Measurements from ENCODE around the gene FGD1.

FGD1 gene

GRCh38 chrX:54473993-54474859 lies 21.8 kb downstream of the FGD1 start:
- Histone ChIP-seq H3K4me3 (ENCODE audit: low read depth in 1 of 2, low read length in 2 of 2) (no peak overlapping the region), H3K36me3 (ENCODE audit: control insufficient read depth in 1 of 2, insufficient read depth in 2 of 2, low read length in 2 of 2) (no peaks in the 10 kb centered on the region), H3K27ac (ENCODE audit: low read depth, low read length) (no peak overlapping the region), H3K4me1 (ENCODE audit: control insufficient read depth in 1 of 2, insufficient read depth in 2 of 2, low read length in 2 of 2) (no peaks in the 10 kb centered on the region), H3K27me3 (ENCODE audit: control insufficient read depth in 1 of 2, insufficient read depth in 2 of 2, low read length in 2 of 2) (no peaks in the 10 kb centered on the region), H3K9ac (ENCODE audit: low read depth in 1 of 2, low read length in 2 of 2) (no peak overlapping the region), H3K9me3 (ENCODE audit: control insufficient read depth in 1 of 2, low read length in 2 of 2) (no peaks in the 10 kb centered on the region)

DNA sequence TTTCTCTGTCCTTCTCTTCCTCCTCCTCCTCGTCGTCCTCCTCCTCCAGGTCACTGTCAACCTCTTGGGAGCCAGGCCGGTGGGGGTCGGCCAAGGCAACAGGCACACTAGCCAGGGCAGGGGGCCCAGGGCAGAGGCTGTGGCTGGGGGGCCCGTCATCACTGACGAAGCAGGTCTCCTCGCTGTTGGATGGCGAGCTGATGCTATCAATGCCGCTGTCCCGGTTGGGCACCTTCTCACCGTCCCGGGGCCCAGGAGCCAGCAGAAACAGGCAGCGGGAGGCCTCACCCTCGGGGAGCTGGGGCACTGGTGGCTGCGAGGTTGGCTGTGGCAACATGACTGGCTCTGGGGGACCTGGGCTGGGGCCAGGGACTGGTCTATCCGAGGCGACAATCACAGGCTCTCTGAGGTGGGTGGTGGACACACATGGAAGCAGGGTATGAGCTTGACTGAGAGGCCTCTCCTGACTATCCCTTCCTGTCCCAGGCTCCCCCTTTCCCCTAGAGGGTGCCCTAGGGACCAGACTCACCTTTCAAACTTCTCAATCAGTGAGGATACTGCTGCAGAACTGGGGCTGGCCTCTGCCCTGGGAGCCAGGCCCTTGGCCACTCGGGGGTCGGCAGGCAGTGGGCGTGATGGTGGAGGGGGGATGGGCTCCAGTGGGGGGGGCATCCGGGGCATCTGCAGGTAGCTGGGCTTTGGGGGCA lies 25.8 kb downstream of the FGD1 start:
- H3K4me1 ChIP-seq (ENCODE audit: control insufficient read depth in 1 of 2, insufficient read depth in 2 of 2, low read length in 2 of 2): no peaks in the 10 kb centered on the region
- H3K27me3 ChIP-seq (ENCODE audit: control insufficient read depth in 1 of 2, insufficient read depth in 2 of 2, low read length in 2 of 2): no peaks in the 10 kb centered on the region
- H3K4me3 ChIP-seq (ENCODE audit: low read depth in 1 of 2, low read length in 2 of 2): no peak overlapping the region
- no peak overlapping the region for H3K27ac ChIP-seq (ENCODE audit: low read depth, low read length)
- no peak overlapping the region for H3K9ac ChIP-seq (ENCODE audit: low read depth in 1 of 2, low read length in 2 of 2)
- H3K36me3 ChIP-seq (ENCODE audit: control insufficient read depth in 1 of 2, insufficient read depth in 2 of 2, low read length in 2 of 2): no peaks in the 10 kb centered on the region
- no peaks in the 10 kb centered on the region for H3K9me3 ChIP-seq (ENCODE audit: control insufficient read depth in 1 of 2, low read length in 2 of 2)

DNA sequence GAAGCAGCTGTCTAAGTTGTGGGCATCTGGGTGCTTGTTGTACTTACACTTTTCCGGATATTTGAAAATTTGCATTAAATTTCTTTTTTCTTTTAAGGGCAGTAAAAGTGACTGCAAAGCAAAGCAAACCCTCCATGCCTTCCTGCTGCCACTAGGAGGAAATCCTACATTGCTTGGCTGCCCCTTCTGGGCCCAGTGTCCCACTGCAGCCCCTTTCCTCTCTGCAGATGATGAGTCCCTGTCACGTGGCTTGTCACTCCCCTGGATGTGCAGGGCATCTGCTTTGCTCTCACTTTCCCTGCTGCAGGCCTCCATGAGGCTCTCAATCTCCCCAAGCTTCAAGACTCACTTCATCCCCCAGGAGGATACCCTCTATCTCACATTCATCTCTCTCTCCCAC lies 43.1 kb downstream of the FGD1 start:
- Histone ChIP-seq H3K27ac (ENCODE audit: low read depth, low read length) (no peak overlapping the region), H3K4me3 (ENCODE audit: low read depth in 1 of 2, low read length in 2 of 2) (no peak overlapping the region), H3K27me3 (ENCODE audit: control insufficient read depth in 1 of 2, insufficient read depth in 2 of 2, low read length in 2 of 2) (no peaks in the 10 kb centered on the region), H3K9me3 (ENCODE audit: control insufficient read depth in 1 of 2, low read length in 2 of 2) (no peaks in the 10 kb centered on the region), H3K4me1 (ENCODE audit: control insufficient read depth in 1 of 2, insufficient read depth in 2 of 2, low read length in 2 of 2) (no peaks in the 10 kb centered on the region), H3K9ac (ENCODE audit: low read depth in 1 of 2, low read length in 2 of 2) (no peak overlapping the region), H3K36me3 (ENCODE audit: control insufficient read depth in 1 of 2, insufficient read depth in 2 of 2, low read length in 2 of 2) (no peaks in the 10 kb centered on the region)

DNA sequence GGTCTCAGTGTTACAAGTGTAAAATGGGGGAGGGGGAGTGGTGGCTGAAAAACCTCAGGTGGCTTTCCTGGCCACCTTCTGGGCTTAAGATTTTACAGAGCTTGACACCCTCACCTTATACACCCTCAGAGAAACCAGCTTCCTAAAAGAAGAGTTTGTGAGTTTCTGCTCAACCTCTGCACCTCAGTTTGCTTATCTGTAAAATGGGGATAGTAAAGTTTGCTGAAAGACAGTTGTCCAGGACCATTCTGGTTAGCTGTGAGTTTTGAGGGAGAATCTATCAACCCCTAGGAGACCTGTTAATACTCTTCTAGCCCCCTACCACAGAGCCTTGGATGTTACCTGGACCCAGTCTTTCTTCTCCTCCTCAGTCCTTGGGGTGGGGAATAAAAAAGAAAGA lies 46.1 kb downstream of the FGD1 start:
- Histone ChIP-seq H3K36me3 (ENCODE audit: control insufficient read depth in 1 of 2, insufficient read depth in 2 of 2, low read length in 2 of 2) (peaks cover 0 to 8% of the 10 kb centered on the region in 2 donors), H3K27me3 (ENCODE audit: control insufficient read depth in 1 of 2, insufficient read depth in 2 of 2, low read length in 2 of 2) (no peaks in the 10 kb centered on the region), H3K4me1 (ENCODE audit: control insufficient read depth in 1 of 2, insufficient read depth in 2 of 2, low read length in 2 of 2) (no peaks in the 10 kb centered on the region), H3K27ac (ENCODE audit: low read depth, low read length) (no peak overlapping the region), H3K9ac (ENCODE audit: low read depth in 1 of 2, low read length in 2 of 2) (no peak overlapping the region), H3K4me3 (ENCODE audit: low read depth in 1 of 2, low read length in 2 of 2) (no peak overlapping the region), H3K9me3 (ENCODE audit: control insufficient read depth in 1 of 2, low read length in 2 of 2) (no peaks in the 10 kb centered on the region)

GRCh38 chrX:54447461-54447860 lies 48.6 kb downstream of the FGD1 start:
- H3K9ac ChIP-seq (ENCODE audit: low read depth in 1 of 2, low read length in 2 of 2): no peak overlapping the region
- no peaks in the 10 kb centered on the region for H3K4me1 ChIP-seq (ENCODE audit: control insufficient read depth in 1 of 2, insufficient read depth in 2 of 2, low read length in 2 of 2)
- no peaks in the 10 kb centered on the region for H3K27me3 ChIP-seq (ENCODE audit: control insufficient read depth in 1 of 2, insufficient read depth in 2 of 2, low read length in 2 of 2)
- no peak overlapping the region for H3K27ac ChIP-seq (ENCODE audit: low read depth, low read length)
- no peak overlapping the region for H3K4me3 ChIP-seq (ENCODE audit: low read depth in 1 of 2, low read length in 2 of 2)
- H3K9me3 ChIP-seq (ENCODE audit: control insufficient read depth in 1 of 2, low read length in 2 of 2): no peaks in the 10 kb centered on the region
- peaks cover 3 to 23% of the 10 kb centered on the region in 2 donors for H3K36me3 ChIP-seq (ENCODE audit: control insufficient read depth in 1 of 2, insufficient read depth in 2 of 2, low read length in 2 of 2)

- peaks cover 3 to 23% of the 10 kb centered on the region in 2 donors for H3K36me3 ChIP-seq (ENCODE audit: control insufficient read depth in 1 of 2, insufficient read depth in 2 of 2, low read length in 2 of 2)
- no peaks in the 10 kb centered on the region for H3K27me3 ChIP-seq (ENCODE audit: control insufficient read depth in 1 of 2, insufficient read depth in 2 of 2, low read length in 2 of 2)
- H3K4me3 ChIP-seq (ENCODE audit: low read depth in 1 of 2, low read length in 2 of 2): no peak overlapping the region
- H3K9me3 ChIP-seq (ENCODE audit: control insufficient read depth in 1 of 2, low read length in 2 of 2): no peaks in the 10 kb centered on the region
- no peak overlapping the region for H3K27ac ChIP-seq (ENCODE audit: low read depth, low read length)
- H3K4me1 ChIP-seq (ENCODE audit: control insufficient read depth in 1 of 2, insufficient read depth in 2 of 2, low read length in 2 of 2): peaks cover 8 to 13% of the 10 kb centered on the region in 2 donors
- H3K9ac ChIP-seq (ENCODE audit: low read depth in 1 of 2, low read length in 2 of 2): no peak overlapping the region
Measured at GRCh38 chrX:54446084-54446483, 50.0 kb downstream of the FGD1 start.

DNA sequence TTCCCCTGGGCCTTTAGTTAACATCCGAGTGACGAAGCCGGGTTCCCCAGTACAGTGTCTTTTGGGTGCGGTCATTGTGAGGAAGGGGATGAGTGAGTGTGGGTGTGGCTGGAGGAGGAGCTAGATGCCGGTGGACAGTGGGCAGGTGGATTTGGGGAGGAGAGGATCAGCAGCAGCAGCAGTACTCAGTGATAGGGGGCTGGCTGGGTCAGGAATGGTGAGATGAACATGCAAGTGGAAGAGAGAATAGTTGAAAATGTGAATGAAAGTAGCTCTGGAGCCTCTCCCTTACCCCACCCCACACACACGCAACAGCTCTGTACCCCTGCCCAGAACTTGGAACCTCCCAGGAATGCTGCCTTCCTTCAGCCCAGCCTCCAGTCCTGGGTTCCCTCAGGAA lies 51.3 kb downstream of the FGD1 start:
- Histone ChIP-seq H3K27me3 (ENCODE audit: control insufficient read depth in 1 of 2, insufficient read depth in 2 of 2, low read length in 2 of 2) (no peaks in the 10 kb centered on the region), H3K4me1 (ENCODE audit: control insufficient read depth in 1 of 2, insufficient read depth in 2 of 2, low read length in 2 of 2) (peaks cover 10 to 15% of the 10 kb centered on the region in 2 donors), H3K9ac (ENCODE audit: low read depth in 1 of 2, low read length in 2 of 2) (no peak overlapping the region), H3K4me3 (ENCODE audit: low read depth in 1 of 2, low read length in 2 of 2) (no peak overlapping the region), H3K27ac (ENCODE audit: low read depth, low read length) (no peak overlapping the region), H3K9me3 (ENCODE audit: control insufficient read depth in 1 of 2, low read length in 2 of 2) (no peaks in the 10 kb centered on the region), H3K36me3 (ENCODE audit: control insufficient read depth in 1 of 2, insufficient read depth in 2 of 2, low read length in 2 of 2) (peaks cover 3 to 23% of the 10 kb centered on the region in 2 donors)

DNA sequence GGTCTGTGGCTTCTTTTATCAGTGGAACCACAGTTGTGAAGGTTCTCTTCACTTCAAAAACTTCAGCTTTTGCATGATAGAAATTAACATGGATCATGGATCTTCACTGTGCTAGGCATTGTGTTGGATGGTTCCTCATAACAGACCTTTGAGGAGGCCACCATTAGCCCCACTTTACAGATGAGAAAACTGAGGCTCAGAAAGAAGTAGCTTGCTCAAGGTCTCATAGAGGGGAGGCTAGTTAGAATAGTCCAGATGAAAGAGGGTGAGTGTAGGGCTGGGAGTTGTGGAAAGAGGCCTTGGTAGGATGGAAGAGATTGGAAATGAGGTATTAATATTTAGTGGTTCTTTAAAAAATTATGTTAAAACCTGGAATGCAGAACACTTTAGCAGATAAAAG lies 53.2 kb downstream of the FGD1 start:
- Histone ChIP-seq H3K27ac (ENCODE audit: low read depth, low read length) (no peak overlapping the region), H3K9me3 (ENCODE audit: control insufficient read depth in 1 of 2, low read length in 2 of 2) (no peaks in the 10 kb centered on the region), H3K9ac (ENCODE audit: low read depth in 1 of 2, low read length in 2 of 2) (no peak overlapping the region), H3K4me1 (ENCODE audit: control insufficient read depth in 1 of 2, insufficient read depth in 2 of 2, low read length in 2 of 2) (peaks cover 10 to 15% of the 10 kb centered on the region in 2 donors), H3K36me3 (ENCODE audit: control insufficient read depth in 1 of 2, insufficient read depth in 2 of 2, low read length in 2 of 2) (peaks cover 3 to 23% of the 10 kb centered on the region in 2 donors), H3K27me3 (ENCODE audit: control insufficient read depth in 1 of 2, insufficient read depth in 2 of 2, low read length in 2 of 2) (no peaks in the 10 kb centered on the region), H3K4me3 (ENCODE audit: low read depth in 1 of 2, low read length in 2 of 2) (no peak overlapping the region)

GRCh38 chrX:54439960-54440871 lies 55.8 kb downstream of the FGD1 start, which contains the start of gene TSR2:
Gene TSR2 (plus strand): TSS chrX:54440404. CDS start chrX:54440422, 18 bp downstream.
- peaks cover 3 to 16% of the 10 kb centered on the region in 2 donors for H3K36me3 ChIP-seq (ENCODE audit: control insufficient read depth in 1 of 2, insufficient read depth in 2 of 2, low read length in 2 of 2)
- no peaks in the 10 kb centered on the region for H3K27me3 ChIP-seq (ENCODE audit: control insufficient read depth in 1 of 2, insufficient read depth in 2 of 2, low read length in 2 of 2)
- peak within 1 kb of the TSS; percentile 78 to 84 for H3K9ac ChIP-seq (ENCODE audit: low read depth in 1 of 2, low read length in 2 of 2)
- H3K4me3 ChIP-seq (ENCODE audit: low read depth in 1 of 2, low read length in 2 of 2): peak within 1 kb of the TSS; percentile 88 to 93
- H3K9me3 ChIP-seq (ENCODE audit: control insufficient read depth in 1 of 2, low read length in 2 of 2): no peaks in the 10 kb centered on the region
- peaks cover 10 to 15% of the 10 kb centered on the region in 2 donors for H3K4me1 ChIP-seq (ENCODE audit: control insufficient read depth in 1 of 2, insufficient read depth in 2 of 2, low read length in 2 of 2)
- H3K27ac ChIP-seq (ENCODE audit: low read depth, low read length): peak within 1 kb of the TSS; percentile 20
